NCI-H748 (cell line): ENCODE data around the gene IRF2.

Experiments
- DNase-seq: peaks from one replicate; lab custom pipeline; 2025; ENCODE audit not compliant: unreplicated experiment; lab: John Stamatoyannopoulos, UW

The IRF2 gene

GRCh38 chr4:184409911-184410692 lies 64.2 kb downstream of the IRF2 start:
- no peak for DNase-seq

GRCh38 chr4:184409502-184409901 lies 64.8 kb downstream of the IRF2 start:
- DNase-seq: no peak

- DNase-seq: no peak
Measured at GRCh38 chr4:184408684-184409081, 65.7 kb downstream of the IRF2 start.

- DNase-seq: no peak
Measured at GRCh38 chr4:184408021-184408683, 66.2 kb downstream of the IRF2 start.

GRCh38 chr4:184406958-184407391 lies 67.4 kb downstream of the IRF2 start:
- no peak for DNase-seq

- no peak for DNase-seq
Measured at GRCh38 chr4:184404047-184404446, 70.3 kb downstream of the IRF2 start.

- DNase-seq: no peak
Measured at GRCh38 chr4:184403384-184403781, 71.0 kb downstream of the IRF2 start.

GRCh38 chr4:184402740-184403383 lies 71.5 kb downstream of the IRF2 start:
- no peak for DNase-seq

- DNase-seq: no peak
Measured at GRCh38 chr4:184402239-184402638, 72.1 kb downstream of the IRF2 start.

GRCh38 chr4:184401397-184402171 lies 72.8 kb downstream of the IRF2 start:
- DNase-seq: no peak

GRCh38 chr4:184400891-184401290 lies 73.5 kb downstream of the IRF2 start:
- no peak for DNase-seq

GRCh38 chr4:184400375-184400870 lies 73.9 kb downstream of the IRF2 start:
- DNase-seq: no peak

- DNase-seq: no peak
Measured at GRCh38 chr4:184399512-184399908, 74.8 kb downstream of the IRF2 start.

- DNase-seq: no peak
Measured at GRCh38 chr4:184398741-184399511, 75.4 kb downstream of the IRF2 start.

- no peak for DNase-seq
Measured at GRCh38 chr4:184397516-184398163, 76.7 kb downstream of the IRF2 start.

- DNase-seq: no peak
Measured at GRCh38 chr4:184396570-184397515, 77.5 kb downstream of the IRF2 start.

GRCh38 chr4:184395971-184396391 lies 78.4 kb downstream of the IRF2 start:
- DNase-seq: no peak

GRCh38 chr4:184395451-184395917 lies 78.9 kb downstream of the IRF2 start:
- no peak for DNase-seq
